Measurements from ENCODE around the gene EPB41L5. TPM values are rescaled to one million over a fixed set of nuclear protein-coding genes. Genes with fewer than 3 reads are reported as not detected.
"Not testable (repeated sequence)": the region's sequence is repeated elsewhere in the genome, so short reads cannot be mapped to it uniquely, and the experiment has no call there.

The EPB41L5 gene
- total RNA-seq, 1 donor from 2014 or later: 42.7 TPM

DNA sequence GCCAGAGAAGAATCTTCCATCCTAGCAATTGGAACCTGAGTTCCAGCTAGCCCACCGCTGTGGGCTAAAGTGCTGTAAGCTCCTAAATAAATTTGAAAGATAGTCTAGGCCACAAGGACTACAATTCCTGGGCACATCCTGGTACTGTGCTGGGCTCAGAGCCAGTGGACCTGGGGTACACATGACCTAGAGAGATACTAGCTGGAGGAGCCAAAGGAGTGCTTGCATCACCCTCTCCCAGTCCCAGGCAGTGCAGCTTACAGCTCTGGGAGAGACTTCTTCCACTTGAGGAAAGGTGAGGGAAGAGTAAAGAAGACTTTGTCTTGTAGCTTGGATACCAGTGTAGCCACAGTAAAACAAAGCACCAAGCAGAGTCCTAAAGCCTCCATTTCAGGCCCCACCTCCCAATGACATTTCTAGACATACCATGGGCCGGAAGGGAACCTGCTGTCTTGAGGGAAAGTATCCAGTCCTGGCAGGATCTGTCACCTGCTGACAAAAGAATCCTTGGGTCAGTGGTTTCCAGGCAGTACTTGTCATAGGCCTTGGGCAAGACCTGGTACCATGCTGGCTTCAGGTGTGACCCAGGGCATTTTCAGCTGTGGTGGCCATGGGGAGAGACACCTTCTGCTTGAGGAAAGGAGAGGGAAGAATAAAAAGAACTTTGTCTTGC is 120.8 kb downstream of the EPB41L5 start:
- no peak overlapping the region for H3K27ac Mint-ChIP-seq (ENCODE audit: unreplicated experiment)
- H3K9me3 Mint-ChIP-seq: peaks cover 11% of the 10 kb centered on the region
- H3K4me3 Mint-ChIP-seq: no peak overlapping the region
- no peaks in the 10 kb centered on the region for H3K27me3 Mint-ChIP-seq (ENCODE audit: low read depth)
- TF ChIP-seq, protein P1, sequence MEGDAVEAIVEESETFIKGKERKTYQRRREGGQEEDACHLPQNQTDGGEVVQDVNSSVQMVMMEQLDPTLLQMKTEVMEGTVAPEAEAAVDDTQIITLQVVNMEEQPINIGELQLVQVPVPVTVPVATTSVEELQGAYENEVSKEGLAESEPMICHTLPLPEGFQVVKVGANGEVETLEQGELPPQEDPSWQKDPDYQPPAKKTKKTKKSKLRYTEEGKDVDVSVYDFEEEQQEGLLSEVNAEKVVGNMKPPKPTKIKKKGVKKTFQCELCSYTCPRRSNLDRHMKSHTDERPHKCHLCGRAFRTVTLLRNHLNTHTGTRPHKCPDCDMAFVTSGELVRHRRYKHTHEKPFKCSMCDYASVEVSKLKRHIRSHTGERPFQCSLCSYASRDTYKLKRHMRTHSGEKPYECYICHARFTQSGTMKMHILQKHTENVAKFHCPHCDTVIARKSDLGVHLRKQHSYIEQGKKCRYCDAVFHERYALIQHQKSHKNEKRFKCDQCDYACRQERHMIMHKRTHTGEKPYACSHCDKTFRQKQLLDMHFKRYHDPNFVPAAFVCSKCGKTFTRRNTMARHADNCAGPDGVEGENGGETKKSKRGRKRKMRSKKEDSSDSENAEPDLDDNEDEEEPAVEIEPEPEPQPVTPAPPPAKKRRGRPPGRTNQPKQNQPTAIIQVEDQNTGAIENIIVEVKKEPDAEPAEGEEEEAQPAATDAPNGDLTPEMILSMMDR (conservative IDR thresholded peaks at IDR 0.05): no peak
- H3K36me3 Mint-ChIP-seq (ENCODE audit: low read depth): peaks cover 60% of the 10 kb centered on the region
- no peak for DNase-seq (ENCODE audit: low read depth, low spot score)
- no peaks in the 10 kb centered on the region for H3K4me1 Mint-ChIP-seq

GRCh38 chr2:120134263-120134662 is 121.4 kb downstream of the EPB41L5 start:
- Mint-ChIP-seq H3K27me3 (ENCODE audit: low read depth) (no peaks in the 10 kb centered on the region), H3K4me3 (no peak overlapping the region), H3K4me1 (no peaks in the 10 kb centered on the region), H3K9me3 (peaks cover 14% of the 10 kb centered on the region), H3K27ac (ENCODE audit: unreplicated experiment) (no peak overlapping the region), H3K36me3 (ENCODE audit: low read depth) (peaks cover 60% of the 10 kb centered on the region)
- TF ChIP-seq, protein P1 (conservative IDR thresholded peaks at IDR 0.05): no peak
- DNase-seq (ENCODE audit: low read depth, low spot score): no peak

DNA sequence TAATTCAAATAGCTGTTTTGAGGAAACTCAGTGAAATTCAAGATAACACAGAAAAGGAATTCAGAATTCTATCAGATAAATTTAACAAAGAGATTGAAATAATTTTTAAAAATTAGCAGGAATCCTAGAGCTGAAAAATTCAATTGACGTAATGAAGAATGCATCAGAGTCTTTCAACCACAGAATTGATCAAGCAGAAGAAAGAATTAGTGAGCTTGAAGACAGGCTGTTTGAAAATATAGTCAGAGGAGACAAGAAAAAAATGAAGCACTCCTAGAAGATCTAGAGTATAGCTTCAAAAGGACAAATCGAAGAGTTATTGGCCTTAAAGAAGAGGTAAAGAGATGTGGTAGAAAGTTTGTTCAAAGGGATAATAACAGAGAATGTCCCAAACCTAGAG is 122.1 kb downstream of the EPB41L5 start:
- Mint-ChIP-seq H3K9me3 (peaks cover 14% of the 10 kb centered on the region), H3K36me3 (ENCODE audit: low read depth) (peaks cover 60% of the 10 kb centered on the region)
- H3K4me1 Mint-ChIP-seq; H3K4me3 Mint-ChIP-seq; H3K27me3 Mint-ChIP-seq (ENCODE audit: low read depth); H3K27ac Mint-ChIP-seq (ENCODE audit: unreplicated experiment); DNase-seq (ENCODE audit: low read depth, low spot score): not testable (repeated sequence)

GRCh38 chr2:120140866-120141265 is 128.0 kb downstream of the EPB41L5 start:
- peaks cover 4% of the 10 kb centered on the region for H3K9me3 Mint-ChIP-seq
- H3K4me1 Mint-ChIP-seq: no peaks in the 10 kb centered on the region
- no peak for DNase-seq (ENCODE audit: low read depth, low spot score)
- no peaks in the 10 kb centered on the region for H3K27me3 Mint-ChIP-seq (ENCODE audit: low read depth)
- no peak overlapping the region for H3K4me3 Mint-ChIP-seq
- TF ChIP-seq, protein P1 (conservative IDR thresholded peaks at IDR 0.05): no peak
- H3K36me3 Mint-ChIP-seq (ENCODE audit: low read depth): peaks cover 27% of the 10 kb centered on the region
- H3K27ac Mint-ChIP-seq (ENCODE audit: unreplicated experiment): no peak overlapping the region

GRCh38 chr2:120141300-120142069 is 128.6 kb downstream of the EPB41L5 start:
- Mint-ChIP-seq H3K36me3 (ENCODE audit: low read depth) (peaks cover 24% of the 10 kb centered on the region), H3K27me3 (ENCODE audit: low read depth) (no peaks in the 10 kb centered on the region), H3K27ac (ENCODE audit: unreplicated experiment) (no peak overlapping the region), H3K4me3 (no peak overlapping the region), H3K9me3 (peaks cover 4% of the 10 kb centered on the region), H3K4me1 (no peaks in the 10 kb centered on the region)
- no peak for DNase-seq (ENCODE audit: low read depth, low spot score)
- TF ChIP-seq, protein P1 (conservative IDR thresholded peaks at IDR 0.05): no peak
